ENCODE results near the gene HDAC2.

Gene HDAC2

GRCh38 chr6:113886512-113886911, 84.4 kb downstream of the HDAC2 start:
- no peak overlapping the region for H3K4me3 ChIP-seq (ENCODE audit: low read length)
- no peak for TF ChIP-seq CTCF (IDR thresholded peaks at IDR 0.05; ENCODE audit: insufficient read depth, low read depth, low read length, missing control alignments)
- no peak for DNase-seq (ENCODE audit: low read depth)

- DNase-seq (ENCODE audit: low read depth) = no peak
- H3K4me3 ChIP-seq (ENCODE audit: low read length) = no peak overlapping the region
- no peak for TF ChIP-seq CTCF (IDR thresholded peaks at IDR 0.05; ENCODE audit: insufficient read depth, low read depth, low read length, missing control alignments)
Observed at GRCh38 chr6:113884011-113884410, 86.9 kb downstream of the HDAC2 start.
